Measurements from ENCODE around the gene NOL4L. TPM values are rescaled to one million over a fixed set of nuclear protein-coding genes. Genes with fewer than 3 reads are reported as not detected.
A peak's percentile ranks its signal among the peaks of the same experiment; 100 is the strongest.

NOL4L gene
- total RNA-seq, 1 donor from 2014 or later, result 90.6 TPM

DNA sequence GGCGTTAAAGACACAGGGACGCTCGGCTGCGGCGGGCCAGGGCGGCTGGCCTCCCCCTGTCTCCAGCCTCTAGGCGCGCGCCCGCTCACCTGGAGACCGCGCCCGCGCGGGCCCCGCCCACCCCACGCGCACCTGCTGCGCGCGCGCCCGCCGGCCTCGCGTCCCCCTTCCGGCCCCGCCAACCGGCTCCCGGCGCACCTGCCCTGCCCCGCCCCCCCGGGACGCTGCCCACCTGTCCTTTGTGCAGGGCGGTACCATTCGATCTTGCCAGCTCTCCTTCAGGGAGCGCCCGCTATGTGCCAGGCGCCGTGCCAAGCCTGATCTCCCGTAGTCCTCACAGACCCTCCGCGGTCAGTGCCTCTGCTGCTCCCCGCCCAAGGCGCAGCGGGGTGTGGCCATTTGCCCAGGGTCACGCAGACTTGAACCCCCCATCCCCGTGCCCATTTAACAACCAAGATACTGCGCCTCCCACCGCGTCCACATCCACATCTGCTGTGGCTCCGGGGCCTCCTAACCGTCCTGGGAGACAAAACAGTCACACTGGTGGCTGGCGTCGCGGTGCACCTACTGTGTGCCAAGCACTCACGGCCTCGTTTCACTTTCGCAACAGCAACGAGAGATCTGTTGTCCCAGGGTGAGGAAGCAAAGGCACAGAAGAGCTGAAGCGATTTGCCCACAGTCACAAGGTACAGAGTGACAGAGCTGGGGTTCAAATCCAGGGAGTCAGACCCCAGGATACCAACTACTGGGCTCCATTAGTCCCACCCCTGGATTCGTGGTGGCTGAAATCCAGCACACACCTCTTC is 48.1 kb downstream of the NOL4L start:
- H3K9me3 Mint-ChIP-seq, result no peaks in the 10 kb centered on the region
- DNase-seq (ENCODE audit: low spot score in 2 of 2, unreplicated experiment in 2 of 2), result peak in 1 of 2 experiments; percentile 60
- H3K36me3 Mint-ChIP-seq, result no peaks in the 10 kb centered on the region
- H3K4me3 Mint-ChIP-seq, result peak overlapping the region; percentile 79
- H3K27me3 Mint-ChIP-seq (ENCODE audit: low read depth), result no peaks in the 10 kb centered on the region
- peaks cover 57% of the 10 kb centered on the region for H3K4me1 Mint-ChIP-seq
- peak overlapping the region; percentile 99 for H3K27ac Mint-ChIP-seq
- TF ChIP-seq, protein P1, sequence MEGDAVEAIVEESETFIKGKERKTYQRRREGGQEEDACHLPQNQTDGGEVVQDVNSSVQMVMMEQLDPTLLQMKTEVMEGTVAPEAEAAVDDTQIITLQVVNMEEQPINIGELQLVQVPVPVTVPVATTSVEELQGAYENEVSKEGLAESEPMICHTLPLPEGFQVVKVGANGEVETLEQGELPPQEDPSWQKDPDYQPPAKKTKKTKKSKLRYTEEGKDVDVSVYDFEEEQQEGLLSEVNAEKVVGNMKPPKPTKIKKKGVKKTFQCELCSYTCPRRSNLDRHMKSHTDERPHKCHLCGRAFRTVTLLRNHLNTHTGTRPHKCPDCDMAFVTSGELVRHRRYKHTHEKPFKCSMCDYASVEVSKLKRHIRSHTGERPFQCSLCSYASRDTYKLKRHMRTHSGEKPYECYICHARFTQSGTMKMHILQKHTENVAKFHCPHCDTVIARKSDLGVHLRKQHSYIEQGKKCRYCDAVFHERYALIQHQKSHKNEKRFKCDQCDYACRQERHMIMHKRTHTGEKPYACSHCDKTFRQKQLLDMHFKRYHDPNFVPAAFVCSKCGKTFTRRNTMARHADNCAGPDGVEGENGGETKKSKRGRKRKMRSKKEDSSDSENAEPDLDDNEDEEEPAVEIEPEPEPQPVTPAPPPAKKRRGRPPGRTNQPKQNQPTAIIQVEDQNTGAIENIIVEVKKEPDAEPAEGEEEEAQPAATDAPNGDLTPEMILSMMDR (IDR thresholded peaks at IDR 0.05; ENCODE audit: unreplicated experiment), result no peak

DNA sequence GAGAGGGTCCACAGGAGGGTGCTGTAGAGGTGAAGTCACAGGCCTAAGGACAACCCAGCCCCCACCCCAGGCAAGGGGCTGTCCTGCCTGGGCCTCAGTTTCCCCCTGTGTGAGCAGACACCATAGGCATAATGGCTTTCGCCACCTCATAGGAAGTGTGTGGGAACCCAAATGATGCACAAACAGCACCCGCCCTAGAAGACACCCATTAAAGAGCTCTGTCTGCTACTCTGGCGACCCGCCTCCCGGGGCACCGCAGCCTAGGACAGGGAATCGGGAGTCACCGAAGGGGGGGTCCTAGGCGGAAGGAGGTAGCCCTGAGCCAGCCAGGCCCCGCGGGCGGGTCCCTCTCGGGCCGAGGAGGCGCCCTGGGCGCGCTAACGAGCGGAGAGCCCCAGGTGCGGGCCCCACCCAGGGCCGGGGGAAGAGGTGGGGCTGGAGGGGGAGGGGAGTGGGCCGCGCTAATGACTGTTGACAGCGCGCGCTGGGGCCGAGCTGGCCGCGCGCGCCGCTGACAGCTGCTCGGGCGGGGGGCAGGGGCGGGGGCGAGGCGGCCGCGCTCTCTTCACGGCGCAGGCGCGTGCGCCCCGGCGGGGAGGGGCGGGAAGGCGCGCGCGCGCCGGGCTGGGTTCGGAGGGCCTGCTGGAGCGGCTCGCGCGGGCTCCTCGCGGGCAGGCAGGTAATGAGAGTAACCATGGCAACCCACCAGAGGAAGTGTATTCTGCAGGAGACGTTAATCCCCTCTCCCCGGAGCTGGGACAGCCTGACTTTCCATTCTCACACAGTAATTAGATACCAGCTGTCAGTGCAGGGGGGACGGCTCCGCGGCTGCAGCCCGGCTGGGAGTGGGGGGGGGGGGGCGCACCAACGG is 48.9 kb downstream of the NOL4L start:
- TF ChIP-seq, protein P1 (IDR thresholded peaks at IDR 0.05; ENCODE audit: unreplicated experiment), result no peak
- Mint-ChIP-seq H3K4me3 (peak overlapping the region; percentile 65), H3K27ac (peak overlapping the region; percentile 27), H3K27me3 (ENCODE audit: low read depth) (no peaks in the 10 kb centered on the region), H3K9me3 (no peaks in the 10 kb centered on the region), H3K36me3 (no peaks in the 10 kb centered on the region), H3K4me1 (peaks cover 52% of the 10 kb centered on the region)
- DNase-seq (ENCODE audit: low spot score in 2 of 2, unreplicated experiment in 2 of 2), result peak; percentile 77

DNA sequence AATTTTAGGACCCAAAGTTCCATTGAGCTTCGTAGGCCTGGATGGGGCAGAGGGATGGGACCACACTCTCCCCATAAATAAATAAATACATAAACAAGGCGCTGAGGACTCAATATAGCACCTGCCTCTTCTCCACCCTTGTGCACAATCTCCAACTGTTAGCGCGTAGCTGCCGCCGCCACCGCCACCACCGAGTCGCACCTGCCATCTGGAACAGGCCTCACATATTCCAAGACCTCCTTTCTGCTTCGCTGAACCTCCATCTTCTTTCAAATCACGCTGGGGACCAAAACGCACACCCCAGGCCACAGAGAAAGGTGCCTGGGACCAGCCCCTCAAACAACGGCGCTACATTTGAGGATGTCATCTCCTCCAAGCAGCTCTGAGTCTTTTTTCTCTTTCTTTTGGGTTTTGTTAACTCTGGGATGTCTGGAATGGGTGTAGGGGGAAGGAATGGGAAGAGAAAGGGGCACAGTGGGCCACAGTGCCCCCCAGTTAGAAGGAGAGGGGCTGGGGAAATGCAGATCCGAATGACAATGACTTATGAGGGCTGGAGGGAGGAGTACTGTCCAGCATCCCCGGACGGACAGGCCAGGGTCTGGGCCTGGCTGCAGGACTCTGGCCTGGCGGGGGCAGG is 49.7 kb downstream of the NOL4L start:
- no peaks in the 10 kb centered on the region for H3K9me3 Mint-ChIP-seq
- TF ChIP-seq, protein P1 (IDR thresholded peaks at IDR 0.05; ENCODE audit: unreplicated experiment), result no peak
- no peaks in the 10 kb centered on the region for H3K27me3 Mint-ChIP-seq (ENCODE audit: low read depth)
- H3K4me3 Mint-ChIP-seq, result peak overlapping the region; percentile 65
- peaks cover 47% of the 10 kb centered on the region for H3K4me1 Mint-ChIP-seq
- no peak for DNase-seq (ENCODE audit: low spot score in 2 of 2, unreplicated experiment in 2 of 2)
- H3K27ac Mint-ChIP-seq, result peak overlapping the region; percentile 27
- H3K36me3 Mint-ChIP-seq, result no peaks in the 10 kb centered on the region

DNA sequence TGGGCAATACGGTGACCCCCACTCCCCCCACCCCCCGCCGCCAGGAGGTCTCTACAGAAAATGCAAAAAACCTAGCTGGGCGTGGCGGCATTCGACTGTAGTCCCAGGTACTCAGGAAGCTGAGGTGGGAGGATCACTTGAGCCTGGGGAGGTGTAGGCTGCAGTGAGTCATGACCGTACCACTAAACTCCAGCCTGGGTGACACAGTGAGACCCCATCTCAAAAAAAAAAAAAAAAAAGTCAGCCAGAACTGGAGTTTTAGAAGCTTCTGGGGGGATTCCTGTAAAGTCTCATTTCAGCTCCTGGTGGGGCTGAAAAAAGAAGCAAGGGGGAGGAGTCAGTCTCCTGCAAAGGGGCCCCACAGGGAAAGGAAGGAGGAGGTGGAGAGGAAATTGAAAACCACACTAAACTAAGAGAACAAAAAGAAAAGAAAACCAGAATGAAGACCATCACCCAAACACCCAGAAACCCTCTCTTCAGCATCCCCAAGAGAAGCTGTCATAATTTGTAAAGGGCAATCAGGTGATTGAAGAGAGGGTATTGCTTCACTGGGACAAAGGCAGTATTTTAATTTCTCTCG is 50.4 kb downstream of the NOL4L start:
- Mint-ChIP-seq H3K4me1 (peaks cover 40% of the 10 kb centered on the region), H3K9me3 (no peaks in the 10 kb centered on the region), H3K27me3 (ENCODE audit: low read depth) (no peaks in the 10 kb centered on the region), H3K27ac (peak overlapping the region; percentile 16), H3K4me3 (peak overlapping the region; percentile 65), H3K36me3 (no peaks in the 10 kb centered on the region)
- TF ChIP-seq, protein P1 (IDR thresholded peaks at IDR 0.05; ENCODE audit: unreplicated experiment), result no peak
- no peak for DNase-seq (ENCODE audit: low spot score in 2 of 2, unreplicated experiment in 2 of 2)

DNA sequence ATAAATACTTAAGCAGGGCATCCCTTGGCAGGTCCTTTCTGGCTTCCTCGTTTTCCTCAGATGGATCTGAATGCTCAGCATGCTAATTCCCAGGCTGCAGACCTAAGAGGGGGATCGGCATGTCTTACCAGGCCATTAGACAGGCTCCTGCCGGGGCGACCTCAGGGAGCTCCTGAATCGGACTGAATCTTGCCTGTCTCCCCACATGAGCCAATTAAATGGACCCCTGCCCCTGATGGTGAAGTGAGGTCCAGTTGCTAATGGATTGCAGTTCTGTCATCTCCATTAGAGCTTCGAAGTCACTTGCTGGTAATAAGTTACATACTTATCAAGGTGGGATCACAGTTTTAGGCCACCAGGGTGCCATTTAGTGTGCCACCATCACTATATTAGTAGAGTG is 51.4 kb downstream of the NOL4L start:
- Mint-ChIP-seq H3K27ac (no peak overlapping the region), H3K27me3 (ENCODE audit: low read depth) (no peaks in the 10 kb centered on the region), H3K4me3 (no peak overlapping the region), H3K4me1 (peaks cover 38% of the 10 kb centered on the region), H3K36me3 (no peaks in the 10 kb centered on the region), H3K9me3 (no peaks in the 10 kb centered on the region)
- TF ChIP-seq, protein P1 (IDR thresholded peaks at IDR 0.05; ENCODE audit: unreplicated experiment), result no peak
- DNase-seq (ENCODE audit: low spot score in 2 of 2, unreplicated experiment in 2 of 2), result no peak
